BJ (cell line): ENCODE measurements around the gene DAD1. TPM values are rescaled to one million over a fixed set of nuclear protein-coding genes. Genes with fewer than 3 reads are reported as not detected.

Experiments used
- CTCF ChIA-PET: fragments of 350-600 bp; formaldehyde crosslinking; extraction: SDS; loops from one replicate; lab custom pipeline; 2021; ENCODE audit warnings: antibody characterized with exemption, inconsistent platforms; lab: Yijun Ruan, JAX
- POLR2A ChIA-PET: fragments of 300-600 bp; sonication (Branson Sonifier 250); formaldehyde crosslinking; extraction: SDS; loops from one replicate; lab custom pipeline; 2021; ENCODE audit warnings: antibody characterized with exemption; lab: Charles Lee
- DNase-seq: peaks from one replicate; pipeline ENCODE4 v3.0.0-alpha.2; 2011; ENCODE audit warnings: low read depth
- H3K27me3 ChIP-seq: 2 replicates; pipeline ENCODE4 v1.6.0; 2011; ENCODE audit warnings: low read length; ENCODE audit not compliant: control insufficient read depth, insufficient read depth
- H3K36me3 ChIP-seq: 2 replicates; pipeline ENCODE4 v1.5.1; 2011; ENCODE audit warnings: low read length; ENCODE audit not compliant: control insufficient read depth, insufficient read depth
- H3K4me3 ChIP-seq: 2 replicates; pipeline ENCODE4 v1.5.1; 2011; ENCODE audit warnings: low read depth, mild to moderate bottlenecking, control low read depth, low read length
- polyA plus RNA-seq: library from polyadenylated mRNA; depleted of rRNA; stranded (reverse); fragments of >200 nt; gene quantifications from 2 replicates; pipeline ENCODE4 v1.2.3, GENCODE V29; 2011
- TF ChIP-seq, protein P1 (sequence below): IDR thresholded peaks from 2 replicates; pipeline ENCODE4 v1.5.1; 2011; ENCODE audit warnings: low read depth, mild to moderate bottlenecking, control low read depth, inconsistent platforms, low read length, moderate library complexity; ENCODE audit not compliant: insufficient read depth

DAD1 gene
- polyA plus RNA-seq, 1 experiment: 383 TPM

DNA sequence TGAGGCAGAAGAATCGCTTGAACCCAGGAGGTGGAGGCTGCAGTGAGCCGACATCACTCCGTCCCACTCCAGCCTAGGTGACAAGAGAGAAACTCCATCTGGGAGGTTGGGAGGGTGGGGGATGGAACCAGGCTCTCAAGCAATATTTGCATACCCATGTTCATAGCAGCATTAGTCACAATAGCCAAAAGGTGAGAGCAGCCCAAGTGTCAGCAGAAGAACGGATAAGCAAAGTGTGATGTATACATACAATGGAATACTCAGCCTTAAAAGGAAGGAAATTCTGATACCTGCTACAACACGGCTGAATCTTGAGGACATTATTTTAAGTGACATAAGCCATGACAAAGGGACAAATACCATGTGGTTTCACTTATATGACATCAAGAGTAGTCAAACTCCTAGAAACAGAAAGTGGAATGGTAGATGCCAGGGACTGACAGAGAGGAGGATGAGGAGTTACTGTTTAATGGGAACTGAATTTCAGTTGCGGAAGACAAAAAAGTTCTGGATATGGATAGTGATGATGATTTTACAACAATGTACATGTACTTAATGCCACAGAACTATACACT, 11.6 kb downstream of the DAD1 start:
- DNase-seq: no peak
- CTCF ChIA-PET: no interaction called here
- TF ChIP-seq, protein P1, sequence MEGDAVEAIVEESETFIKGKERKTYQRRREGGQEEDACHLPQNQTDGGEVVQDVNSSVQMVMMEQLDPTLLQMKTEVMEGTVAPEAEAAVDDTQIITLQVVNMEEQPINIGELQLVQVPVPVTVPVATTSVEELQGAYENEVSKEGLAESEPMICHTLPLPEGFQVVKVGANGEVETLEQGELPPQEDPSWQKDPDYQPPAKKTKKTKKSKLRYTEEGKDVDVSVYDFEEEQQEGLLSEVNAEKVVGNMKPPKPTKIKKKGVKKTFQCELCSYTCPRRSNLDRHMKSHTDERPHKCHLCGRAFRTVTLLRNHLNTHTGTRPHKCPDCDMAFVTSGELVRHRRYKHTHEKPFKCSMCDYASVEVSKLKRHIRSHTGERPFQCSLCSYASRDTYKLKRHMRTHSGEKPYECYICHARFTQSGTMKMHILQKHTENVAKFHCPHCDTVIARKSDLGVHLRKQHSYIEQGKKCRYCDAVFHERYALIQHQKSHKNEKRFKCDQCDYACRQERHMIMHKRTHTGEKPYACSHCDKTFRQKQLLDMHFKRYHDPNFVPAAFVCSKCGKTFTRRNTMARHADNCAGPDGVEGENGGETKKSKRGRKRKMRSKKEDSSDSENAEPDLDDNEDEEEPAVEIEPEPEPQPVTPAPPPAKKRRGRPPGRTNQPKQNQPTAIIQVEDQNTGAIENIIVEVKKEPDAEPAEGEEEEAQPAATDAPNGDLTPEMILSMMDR: no peak
- H3K36me3 ChIP-seq: peaks cover 4% of the 10 kb centered on the region
- POLR2A ChIA-PET: no interaction called here
- no peak overlapping the region for H3K4me3 ChIP-seq
- no peaks in the 10 kb centered on the region for H3K27me3 ChIP-seq

DNA sequence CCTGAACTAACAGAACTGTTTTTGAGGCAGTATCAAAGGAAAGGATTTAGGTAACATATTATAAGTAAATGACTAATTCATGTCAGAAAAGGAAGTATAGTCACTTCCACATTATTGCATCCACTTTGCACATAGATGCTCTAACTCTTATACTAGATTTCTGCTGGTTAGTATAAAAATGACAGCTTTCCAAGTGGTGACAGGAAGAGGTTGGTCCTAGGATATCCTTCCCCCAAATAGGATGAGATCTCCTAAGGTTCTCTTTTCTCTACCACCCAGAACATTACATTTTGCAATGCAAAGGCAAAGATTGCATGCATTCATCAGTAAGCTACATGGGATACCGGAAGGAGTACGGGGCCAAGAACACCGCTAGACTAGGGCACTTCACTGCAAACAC, 15.2 kb downstream of the DAD1 start:
- POLR2A ChIA-PET: no interaction called here
- CTCF ChIA-PET: interaction anchor here (1.4 to 2.7 kb wide), 2 partner anchors 14 to 79 kb away, joined by 5 to 8 read pairs; no protein-coding TSS in a partner anchor
- TF ChIP-seq, protein P1: no peak
- H3K27me3 ChIP-seq: no peaks in the 10 kb centered on the region
- no peak overlapping the region for H3K4me3 ChIP-seq
- DNase-seq: no peak
- H3K36me3 ChIP-seq: peaks cover 4% of the 10 kb centered on the region; the same call in 1 of the 2 replicates

DNA sequence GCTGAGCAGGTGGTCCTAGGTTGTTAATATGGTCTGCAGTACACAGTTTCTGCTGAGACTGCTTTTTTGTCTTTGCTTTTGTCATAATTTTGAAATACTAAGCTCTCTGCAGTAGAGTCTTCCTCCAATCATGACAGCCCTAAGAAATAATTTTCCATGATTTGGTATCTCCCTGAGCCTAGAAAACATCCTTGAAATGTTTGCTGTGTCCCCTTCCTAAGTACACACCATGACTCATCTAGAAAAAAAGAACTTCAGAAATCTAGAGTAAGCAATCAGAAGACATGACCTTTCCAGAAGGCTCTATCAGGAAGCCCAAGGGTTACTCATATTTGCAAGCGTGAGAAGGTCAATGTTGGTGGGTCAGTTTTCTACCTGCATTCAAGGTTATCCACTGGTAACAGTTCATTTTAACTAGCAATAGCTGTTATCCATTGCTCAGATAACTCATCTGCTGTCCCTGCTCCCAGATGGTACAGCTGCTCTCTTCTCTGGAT, 16.4 kb downstream of the DAD1 start:
- no peak for DNase-seq
- CTCF ChIA-PET: interaction anchor here (0.9 to 4.8 kb wide), 10 partner anchors 12 to 280 kb away, joined by 3 to 115 read pairs (median 12); partner anchors contain the start of gene ABHD4
- H3K4me3 ChIP-seq: no peak overlapping the region
- POLR2A ChIA-PET: no interaction called here
- peaks cover 6% of the 10 kb centered on the region for H3K36me3 ChIP-seq
- no peaks in the 10 kb centered on the region for H3K27me3 ChIP-seq
- TF ChIP-seq, protein P1: no peak

DNA sequence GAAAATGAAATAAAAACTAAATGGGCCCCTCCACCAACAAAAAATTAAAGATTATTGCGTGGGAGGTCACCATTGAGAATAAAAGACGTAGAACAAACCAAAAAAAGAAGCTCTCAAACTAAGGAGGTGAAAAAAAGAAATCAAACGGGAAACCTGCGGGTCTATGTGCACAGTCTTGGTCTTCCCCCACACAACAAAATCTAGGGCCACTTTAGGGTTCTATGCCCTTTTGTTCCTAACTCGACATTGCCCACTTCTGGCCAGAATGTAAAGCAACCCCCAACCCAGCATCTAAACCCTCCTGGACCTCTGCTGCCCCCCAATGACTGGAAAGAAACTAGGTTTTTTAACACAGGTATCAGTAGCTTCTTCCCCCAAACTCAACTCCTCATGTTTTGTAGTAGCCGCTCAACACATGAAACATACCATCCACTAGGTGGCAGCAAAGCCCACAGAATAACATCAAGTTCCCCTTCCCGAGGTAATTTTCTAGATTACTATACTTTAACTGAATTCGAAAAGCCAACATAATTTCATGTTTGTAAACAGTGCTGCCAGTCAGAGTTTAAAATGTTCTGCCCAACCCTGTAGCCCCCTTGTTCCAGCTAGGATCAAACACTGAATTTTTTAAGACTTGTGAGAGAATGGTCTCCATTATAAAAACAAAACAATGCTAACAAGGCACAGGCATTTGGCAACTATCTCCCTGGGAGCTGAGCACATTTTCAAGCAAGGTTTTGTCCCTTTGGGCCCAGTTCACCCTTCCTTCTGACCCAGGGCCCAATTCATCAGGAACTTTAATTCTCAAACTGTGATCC, 18.7 kb downstream of the DAD1 start:
- POLR2A ChIA-PET: no interaction called here
- DNase-seq: no peak
- Histone ChIP-seq H3K36me3 (peaks cover 7% of the 10 kb centered on the region), H3K27me3 (no peaks in the 10 kb centered on the region), H3K4me3 (no peak overlapping the region)
- TF ChIP-seq, protein P1: peak; percentile 66
- CTCF ChIA-PET: interaction anchor here (0.6 to 4.8 kb wide), 50 partner anchors 9 to 332 kb away, joined by 3 to 115 read pairs (median 6); partner anchors contain the start of genes ABHD4, DAD1, OR6J1 and OXA1L

DNA sequence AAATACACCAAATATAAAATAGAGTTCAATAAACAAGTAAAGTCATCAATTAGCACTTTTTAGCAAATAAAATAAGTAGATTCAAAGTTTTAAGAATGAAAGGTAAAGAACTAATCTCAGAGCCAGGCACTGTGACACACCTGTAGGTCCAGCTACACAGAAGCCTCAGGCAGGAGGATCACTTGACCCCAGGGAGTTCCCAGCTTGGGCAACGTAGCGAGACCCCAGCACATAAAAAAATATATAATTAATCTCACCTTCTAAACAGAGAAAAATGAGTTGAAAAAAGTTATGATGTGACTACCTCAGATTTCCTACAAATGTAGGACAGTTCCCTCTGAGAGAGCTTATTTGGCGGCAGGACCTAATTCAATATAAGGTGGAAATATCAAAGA, 19.3 kb downstream of the DAD1 start:
- DNase-seq: no peak
- POLR2A ChIA-PET: no interaction called here
- CTCF ChIA-PET: interaction anchor here (0.7 to 4.8 kb wide), 42 partner anchors 8 to 333 kb away, joined by 3 to 115 read pairs (median 6); partner anchors contain the start of genes ABHD4, DAD1, OR6J1 and OXA1L
- Histone ChIP-seq H3K36me3 (peaks cover 7% of the 10 kb centered on the region), H3K27me3 (no peaks in the 10 kb centered on the region), H3K4me3 (no peak overlapping the region)
- TF ChIP-seq, protein P1: no peak
